B cell (primary cell): ENCODE data around the gene HSPA1A. TPM values are rescaled to one million over a fixed set of nuclear protein-coding genes. Genes with fewer than 3 reads are reported as not detected.

Experiments
- ATAC-seq: fragments of 200-7000 bp; cut with Tn5 transposase; one replicate; pipeline ENCODE4 v1.10.0; 2021; ENCODE audit warnings: low read depth, mild to moderate bottlenecking, moderate number of reproducible peaks, moderate library complexity
- CTCF ChIA-PET: fragments of 350-600 bp; sonication (Branson Sonifier 250); formaldehyde crosslinking; loops from one replicate; lab custom pipeline; 2021; ENCODE audit warnings: antibody characterized with exemption, inconsistent platforms; lab: Charles Lee
- POLR2A ChIA-PET: fragments of 350-600 bp; sonication (Branson Sonifier 250); formaldehyde crosslinking; loops from one replicate; lab custom pipeline; 2021; ENCODE audit warnings: antibody characterized with exemption; lab: Charles Lee
- DNase-seq: peaks from one replicate; pipeline ENCODE4 v3.0.0; 2013
- H2AFZ ChIP-seq: 2 replicates; pipeline ENCODE4 v1.6.1; 2012; ENCODE audit warnings: mild to moderate bottlenecking, low read depth, low read length; ENCODE audit not compliant: insufficient read depth, poor library complexity, severe bottlenecking
- H3K27ac ChIP-seq, 2 donors: 1 replicate in 1 of 2; 2 replicates in 1 of 2; pipeline ENCODE4 v1.5.1; 2012 to 2013; ENCODE audit warnings: low read length in 2 of 2, mild to moderate bottlenecking in 2 of 2, moderate library complexity in 1 of 2
- H3K27me3 ChIP-seq, 4 experiments: fragments of 200-600 bp in 1 of 4; sonication (generic) in 1 of 4; replicated peaks in 1 of 4; 1 replicate in 2 of 4; 2 replicates in 2 of 4; pipeline versions ENCODE4 v1.6.1 to v1.7.0; 2013 to 2016; ENCODE audit warnings: low read length in 3 of 4, mild to moderate bottlenecking in 2 of 4, mixed read lengths in 1 of 4, moderate library complexity in 1 of 4; ENCODE audit not compliant: insufficient read depth in 4 of 4, control insufficient read depth in 3 of 4; ENCODE audit errors: control extremely low read depth in 1 of 4
- H3K36me3 ChIP-seq, 2 experiments: replicated peaks in 1 of 2; 1 replicate in 1 of 2; 2 replicates in 1 of 2; pipeline versions ENCODE4 v1.6.1 to v1.7.1; 2013; ENCODE audit warnings: low read length in 1 of 2; ENCODE audit not compliant: insufficient read depth in 2 of 2, control insufficient read depth in 1 of 2; ENCODE audit errors: control extremely low read depth in 1 of 2, extremely low read depth in 1 of 2
- H3K4me1 ChIP-seq, 2 donors: fragments of 200-600 bp in 1 of 2; sonication (generic) in 1 of 2; 1 replicate in 1 of 2; 2 replicates in 1 of 2; pipeline versions ENCODE4 v1.5.1 to v1.6.1; 2013 to 2017; ENCODE audit warnings: low read length in 2 of 2; ENCODE audit not compliant: control insufficient read depth in 2 of 2, insufficient read depth in 2 of 2
- H3K4me2 ChIP-seq: replicated peaks from 2 replicates; pipeline ENCODE3; 2012; ENCODE audit warnings: mild to moderate bottlenecking, low read depth, low read length; ENCODE audit not compliant: poor library complexity, severe bottlenecking
- H3K4me3 ChIP-seq, 5 experiments: fragments of 200-600 bp in 1 of 5; sonication (generic) in 1 of 5; 1 replicate in 3 of 5; 2 replicates in 2 of 5; pipeline versions ENCODE4 v1.5.1 to v1.7.0; 2011 to 2016; ENCODE audit warnings: low read length in 4 of 5, mild to moderate bottlenecking in 4 of 5, low read depth in 2 of 5, control low read depth in 1 of 5, moderate library complexity in 1 of 5; ENCODE audit not compliant: insufficient read depth in 1 of 5; ENCODE audit errors: control extremely low read depth in 1 of 5, extremely low read depth in 1 of 5
- H3K79me2 ChIP-seq: fragments of 200-600 bp; sonication (generic); one replicate; pipeline ENCODE4 v1.6.0; 2016; ENCODE audit warnings: low read length; ENCODE audit not compliant: control insufficient read depth, insufficient read depth
- H3K9ac ChIP-seq: fragments of 200-600 bp; sonication (generic); 2 replicates; pipeline ENCODE4 v1.6.1; 2017; ENCODE audit warnings: mild to moderate bottlenecking, low read length, moderate library complexity
- H3K9me3 ChIP-seq, 3 donors: one replicate each; pipeline versions ENCODE4 v1.6.1 to v1.7.1; 2013; ENCODE audit warnings: low read length in 2 of 3; ENCODE audit not compliant: control insufficient read depth in 2 of 3, insufficient read depth in 1 of 3; ENCODE audit errors: control extremely low read depth in 1 of 3
- H4K20me1 ChIP-seq: 2 replicates; pipeline ENCODE4 v1.6.0; 2012; ENCODE audit warnings: mild to moderate bottlenecking, low read length; ENCODE audit not compliant: insufficient read depth, control insufficient read depth, poor library complexity, severe bottlenecking
- H3K27ac Mint-ChIP-seq: one replicate; pipeline ENCODE4 v1.8.0; 2021; ENCODE audit warnings: mixed read lengths
- H3K27me3 Mint-ChIP-seq: one replicate; pipeline ENCODE4 v1.8.0; 2021; ENCODE audit warnings: mixed read lengths
- H3K4me1 Mint-ChIP-seq: one replicate; pipeline ENCODE4 v1.8.0; 2021; ENCODE audit warnings: mixed read lengths
- H3K4me3 Mint-ChIP-seq: one replicate; pipeline ENCODE4 v1.8.0; 2021; ENCODE audit warnings: mixed read lengths
- H3K9me3 Mint-ChIP-seq: one replicate; pipeline ENCODE4 v1.8.0; 2022; ENCODE audit warnings: mixed read lengths; ENCODE audit not compliant: insufficient read depth
- EZH2 ChIP-seq: IDR thresholded peaks from 2 replicates; pipeline ENCODE4 v1.6.1; 2012; ENCODE audit warnings: borderline replicate concordance, low read depth, mild to moderate bottlenecking, moderate library complexity, low read length; ENCODE audit not compliant: insufficient read depth, poor library complexity, severe bottlenecking
- WGBS: methylation state at CpG from one replicate; pipeline ENCODE4 v1.1.5; 2013; ENCODE audit warnings: missing lambda C conversion rate; ENCODE audit not compliant: insufficient coverage; 5-methylcytosine and 5-hydroxymethylcytosine counted together
- intact Hi-C: fragments of 100-400 bp; cut with micrococcal nuclease; formaldehyde crosslinking; loops from one replicate; pipeline ENCODE4 v1.10.0; 2022
- polyA plus RNA-seq: library from polyadenylated mRNA; depleted of rRNA; stranded (reverse); fragments of >200 nt; gene quantifications from 2 replicates; pipeline ENCODE4 v1.2.3, GENCODE V29; 2012
- total RNA-seq, 2 donors: library from RNA; stranded (reverse); fragments of 120-200 nt in 1 of 2; gene quantifications; 1 replicate in 1 of 2; 2 replicates in 1 of 2; pipeline versions ENCODE4 v1.2.3 to v1.2.4, GENCODE V29; 2013 to 2022
- TF ChIP-seq, protein P1 (sequence below): fragments of 200-600 bp; IDR thresholded peaks from one replicate; pipeline ENCODE4 v1.8.0; 2022; ENCODE audit warnings: antibody characterized with exemption, mild to moderate bottlenecking

Gene HSPA1A
- total and polyA plus RNA-seq, 2 donors (not counting 1 experiment from before 2014, with no cell fraction given), result 61.2 to 129 TPM

DNA sequence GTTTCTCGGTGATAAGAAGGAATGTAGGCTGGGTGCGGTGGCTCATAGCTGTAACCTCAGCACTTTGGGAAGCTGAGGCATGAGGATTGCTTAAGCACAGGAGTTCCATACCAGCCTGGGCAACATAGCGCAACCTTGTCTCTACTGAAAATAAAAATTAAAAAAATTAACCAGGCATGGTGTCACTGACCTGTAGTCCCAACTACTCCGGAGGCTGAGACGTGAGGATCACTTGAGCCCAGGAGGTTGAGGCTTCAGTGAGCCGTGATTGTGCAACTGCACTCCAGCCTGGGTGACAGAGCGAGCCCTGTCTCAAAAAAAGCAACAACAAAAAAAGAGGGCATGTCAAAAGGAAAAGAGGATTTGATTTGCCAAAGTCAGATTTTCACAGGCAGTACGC lies 43.4 kb downstream of the HSPA1A start:
- no peak for ATAC-seq
- 88% methylated on average over 6 of the region's 8 CpGs for WGBS
- POLR2A ChIA-PET, result interaction anchor here (0.5 kb wide), 1 partner anchor 312 kb away, joined by 3 read pairs; the partner anchor contains the start of gene ATP6V1G2
- H3K4me1 ChIP-seq, result peaks cover 13 to 16% of the 10 kb centered on the region in 2 donors
- Mint-ChIP-seq H3K4me3 (no peak overlapping the region), H3K9me3 (no peaks in the 10 kb centered on the region), H3K4me1 (peaks cover 19% of the 10 kb centered on the region), H3K27ac (no peak overlapping the region), H3K27me3 (no peaks in the 10 kb centered on the region)
- intact Hi-C loops, result no loop called here
- no peak for DNase-seq
- peaks cover 16% of the 10 kb centered on the region for H3K79me2 ChIP-seq
- CTCF ChIA-PET, result no interaction called here
- no peak overlapping the region for H3K9ac ChIP-seq
- no peak overlapping the region for H2AFZ ChIP-seq
- TF ChIP-seq, protein P1, sequence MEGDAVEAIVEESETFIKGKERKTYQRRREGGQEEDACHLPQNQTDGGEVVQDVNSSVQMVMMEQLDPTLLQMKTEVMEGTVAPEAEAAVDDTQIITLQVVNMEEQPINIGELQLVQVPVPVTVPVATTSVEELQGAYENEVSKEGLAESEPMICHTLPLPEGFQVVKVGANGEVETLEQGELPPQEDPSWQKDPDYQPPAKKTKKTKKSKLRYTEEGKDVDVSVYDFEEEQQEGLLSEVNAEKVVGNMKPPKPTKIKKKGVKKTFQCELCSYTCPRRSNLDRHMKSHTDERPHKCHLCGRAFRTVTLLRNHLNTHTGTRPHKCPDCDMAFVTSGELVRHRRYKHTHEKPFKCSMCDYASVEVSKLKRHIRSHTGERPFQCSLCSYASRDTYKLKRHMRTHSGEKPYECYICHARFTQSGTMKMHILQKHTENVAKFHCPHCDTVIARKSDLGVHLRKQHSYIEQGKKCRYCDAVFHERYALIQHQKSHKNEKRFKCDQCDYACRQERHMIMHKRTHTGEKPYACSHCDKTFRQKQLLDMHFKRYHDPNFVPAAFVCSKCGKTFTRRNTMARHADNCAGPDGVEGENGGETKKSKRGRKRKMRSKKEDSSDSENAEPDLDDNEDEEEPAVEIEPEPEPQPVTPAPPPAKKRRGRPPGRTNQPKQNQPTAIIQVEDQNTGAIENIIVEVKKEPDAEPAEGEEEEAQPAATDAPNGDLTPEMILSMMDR, result no peak
- no peak for TF ChIP-seq EZH2
- no peaks in the 10 kb centered on the region for H4K20me1 ChIP-seq
- H3K27me3 ChIP-seq, result no peaks in the 10 kb centered on the region
- no peak overlapping the region for H3K4me2 ChIP-seq
- no peaks in the 10 kb centered on the region for H3K9me3 ChIP-seq
- H3K36me3 ChIP-seq, result peaks cover 2 to 27% of the 10 kb centered on the region in 2 experiments
- H3K27ac ChIP-seq, result no peak overlapping the region
- H3K4me3 ChIP-seq, result no peak overlapping the region

DNA sequence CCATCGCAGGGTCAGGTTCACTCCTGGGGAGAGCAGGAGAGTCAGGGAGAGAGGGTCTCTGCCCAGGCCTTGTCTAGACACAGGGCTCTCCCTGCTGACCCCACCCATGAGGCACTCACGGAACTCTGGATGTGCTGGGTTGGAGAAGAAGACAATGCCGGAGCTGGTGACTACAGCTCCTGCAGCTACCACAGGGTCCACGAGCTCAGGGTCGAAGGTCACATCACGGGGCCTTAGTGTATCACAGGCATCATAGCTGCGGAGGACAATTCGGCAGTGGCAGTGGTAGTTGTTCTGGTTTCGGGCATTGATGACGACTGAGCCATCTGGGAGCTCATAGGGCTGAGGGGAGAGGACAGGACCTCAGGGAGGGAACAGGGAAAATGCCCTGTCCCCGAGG lies 44.6 kb downstream of the HSPA1A start:
- intact Hi-C loops, result loop anchor here (5.0 to 10.0 kb wide), 3 partner anchors 43 to 365 kb away; partner anchors contain the start of genes HSPA1A, HSPA1L, MICB and VARS1
- Mint-ChIP-seq H3K4me3 (no peak overlapping the region), H3K27ac (no peak overlapping the region), H3K9me3 (no peaks in the 10 kb centered on the region), H3K27me3 (no peaks in the 10 kb centered on the region), H3K4me1 (peaks cover 24% of the 10 kb centered on the region)
- ATAC-seq (no peak), DNase-seq (no peak)
- Histone ChIP-seq H3K4me1 (peaks cover 18 to 23% of the 10 kb centered on the region in 2 donors), H3K4me3 (no peak overlapping the region), H2AFZ (no peak overlapping the region), H3K27me3 (no peaks in the 10 kb centered on the region), H3K9me3 (no peaks in the 10 kb centered on the region), H3K27ac (no peak overlapping the region), H4K20me1 (no peaks in the 10 kb centered on the region), H3K4me2 (no peak overlapping the region), H3K9ac (no peak overlapping the region), H3K36me3 (peaks cover 2 to 27% of the 10 kb centered on the region in 2 experiments), H3K79me2 (peaks cover 17% of the 10 kb centered on the region)
- WGBS, result 99% methylated on average over 10 of the region's 11 CpGs
- ChIA-PET CTCF (interaction anchor here (0.6 kb wide), 1 partner anchor 253 kb away, joined by 3 read pairs; no protein-coding TSS in a partner anchor), POLR2A (interaction anchor here (0.5 to 0.8 kb wide), 2 partner anchors 53 to 237 kb away, joined by 3 read pairs; partner anchors contain the start of gene LSM2)
- TF ChIP-seq, protein P1, result no peak
- TF ChIP-seq EZH2, result no peak
